ENCODE data around the gene PLCB4.

GRCh38 chr20:9066191-9066590, 2.7 kb upstream of the PLCB4 start:
- TF ChIP-seq CTCF (IDR thresholded peaks at IDR 0.05) (no peak), POLR2A (IDR thresholded peaks at IDR 0.05) (no peak)
